SK-N-SH (cell line): Measurements from ENCODE around the gene RHOH. TPM values are rescaled to one million over a fixed set of nuclear protein-coding genes. Genes with fewer than 3 reads are reported as not detected.
A peak's percentile ranks its signal among the peaks of the same experiment; 100 is the strongest.

ENCODE experiments used
- CTCF ChIA-PET: fragments of 300-600, 350-600 bp; formaldehyde crosslinking; extraction: SDS; loops from one replicate; lab custom pipeline; 2021; lab: Yijun Ruan, JAX
- POLR2A ChIA-PET: fragments of 350-600 bp; sonication (Branson Sonifier 250); formaldehyde crosslinking; extraction: SDS; loops from one replicate; lab custom pipeline; 2020; ENCODE audit warnings: antibody characterized with exemption, inconsistent platforms; lab: Yijun Ruan, JAX
- DNase-seq: peaks from one replicate; pipeline ENCODE4 v3.0.0; 2012
- H2AFZ ChIP-seq: fragments of 200-600 bp; sonication (generic); 2 replicates; pipeline ENCODE4 v1.8.1; 2016; ENCODE audit warnings: antibody characterized with exemption, mild to moderate bottlenecking, low read depth
- H3F3A ChIP-seq: fragments of 200-600 bp; sonication (generic); replicated peaks from 2 replicates; pipeline ENCODE3; 2016; ENCODE audit warnings: antibody characterized with exemption, mild to moderate bottlenecking; ENCODE audit not compliant: insufficient read depth
- H3K27ac ChIP-seq, 2 experiments: fragments of 200-500 bp in 1 of 2; fragments of 200-600 bp in 1 of 2; sonication (Bioruptor generic) in 1 of 2; sonication (generic), shearing (Covaris generic) in 1 of 2; 2 replicates each; pipeline versions ENCODE4 v1.5.1 to v1.6.1; 2014 to 2016; ENCODE audit warnings: low read depth in 2 of 2, inconsistent platforms in 1 of 2, low read length in 1 of 2, mild to moderate bottlenecking in 1 of 2, mixed read lengths in 1 of 2
- H3K27me3 ChIP-seq: fragments of 200-600 bp; sonication (generic), shearing (Covaris generic); 2 replicates; pipeline ENCODE4 v1.6.1; 2016; ENCODE audit warnings: mixed run types; ENCODE audit not compliant: insufficient read depth
- H3K36me3 ChIP-seq, 2 experiments: fragments of 200-500 bp in 1 of 2; fragments of 200-600 bp in 1 of 2; sonication (Bioruptor generic) in 1 of 2; sonication (generic) in 1 of 2; replicated peaks in 1 of 2; 2 replicates each; pipeline versions ENCODE3 to v1.5.1; 2014 to 2016; ENCODE audit warnings: low read length in 1 of 2, mild to moderate bottlenecking in 1 of 2; ENCODE audit not compliant: insufficient read depth in 2 of 2, control insufficient read depth in 1 of 2
- H3K4me1 ChIP-seq, 2 experiments: fragments of 200-500 bp in 1 of 2; fragments of 200-600 bp in 1 of 2; sonication (Bioruptor generic) in 1 of 2; sonication (generic), shearing (Covaris generic) in 1 of 2; 2 replicates each; pipeline versions ENCODE4 v1.5.1 to v1.6.1; 2014 to 2016; ENCODE audit warnings: low read depth in 1 of 2, low read length in 1 of 2, mixed run types in 1 of 2; ENCODE audit not compliant: insufficient read depth in 2 of 2, control insufficient read depth in 1 of 2
- H3K4me2 ChIP-seq: fragments of 200-600 bp; sonication (generic), shearing (Covaris generic); 2 replicates; pipeline ENCODE4 v1.6.1; 2017; ENCODE audit warnings: mixed run types
- H3K4me3 ChIP-seq, 2 experiments: fragments of 200-500 bp in 1 of 2; fragments of 200-600 bp in 1 of 2; sonication (Bioruptor generic) in 1 of 2; sonication (generic), shearing (Covaris generic) in 1 of 2; 2 replicates each; pipeline versions ENCODE4 v1.5.1 to v1.8.1; 2014 to 2016; ENCODE audit warnings: low read depth in 2 of 2, inconsistent platforms in 1 of 2, low read length in 1 of 2, mild to moderate bottlenecking in 1 of 2, mixed read lengths in 1 of 2, moderate library complexity in 1 of 2
- H3K79me2 ChIP-seq: fragments of 200-600 bp; sonication (generic); 2 replicates; pipeline ENCODE4 v1.8.1; 2017; ENCODE audit warnings: mild to moderate bottlenecking; ENCODE audit not compliant: insufficient read depth
- H3K9ac ChIP-seq: fragments of 200-600 bp; sonication (generic); 2 replicates; pipeline ENCODE4 v1.6.1; 2017; ENCODE audit warnings: mixed run types
- H3K9me2 ChIP-seq: fragments of 200-600 bp; sonication (generic); 2 replicates; pipeline ENCODE4 v1.6.1; 2017; ENCODE audit warnings: mixed run types
- H3K9me3 ChIP-seq: fragments of 200-600 bp; sonication (generic); 2 replicates; pipeline ENCODE4 v1.6.1; 2017; ENCODE audit warnings: mixed run types, mild to moderate bottlenecking, moderate library complexity
- H4K20me1 ChIP-seq: fragments of 200-600 bp; sonication (generic); 2 replicates; pipeline ENCODE4 v1.6.1; 2017; ENCODE audit warnings: mild to moderate bottlenecking, mixed run types; ENCODE audit not compliant: insufficient read depth
- CHD2 ChIP-seq: fragments of 150-350 bp; IDR thresholded peaks from 2 replicates; pipeline ENCODE4 v1.6.1; 2018; ENCODE audit warnings: low read length; ENCODE audit not compliant: partially characterized antibody
- ELF1 ChIP-seq: IDR thresholded peaks from 2 replicates; pipeline ENCODE4 v1.4.0; 2012
- EP300 ChIP-seq, 2 experiments: IDR thresholded peaks; 2 replicates each; pipeline versions ENCODE4 v1.4.0 to v1.6.1; 2012; ENCODE audit warnings: borderline replicate concordance in 1 of 2, low read depth in 1 of 2, low read length in 1 of 2
- FOSL2 ChIP-seq: IDR thresholded peaks from 2 replicates; pipeline ENCODE4 v1.4.0; 2012; ENCODE audit warnings: low read depth, mild to moderate bottlenecking, moderate library complexity, borderline replicate concordance
- GABPA ChIP-seq: IDR thresholded peaks from 2 replicates; pipeline ENCODE4 v1.4.0; 2012; ENCODE audit warnings: low read depth, mild to moderate bottlenecking
- GATA2 ChIP-seq: sonication (generic); formaldehyde crosslinking; IDR thresholded peaks from 2 replicates; pipeline ENCODE4 v1.5.0; 2020; ENCODE audit warnings: mild to moderate bottlenecking, missing genetic modification reagents
- IRF3 ChIP-seq: fragments of 150-350 bp; IDR thresholded peaks from 2 replicates; pipeline ENCODE4 v1.6.1; 2016; ENCODE audit warnings: mild to moderate bottlenecking, low read depth, low read length
- JUND ChIP-seq: IDR thresholded peaks from 2 replicates; pipeline ENCODE4 v1.4.0; 2012
- MEF2A ChIP-seq: IDR thresholded peaks from 2 replicates; pipeline ENCODE4 v1.4.0; 2012; ENCODE audit warnings: low read depth, borderline replicate concordance
- PBX3 ChIP-seq: IDR thresholded peaks from 2 replicates; pipeline ENCODE4; 2012
- RAD21 ChIP-seq: IDR thresholded peaks from 2 replicates; pipeline ENCODE4 v1.6.1; 2012; ENCODE audit warnings: mild to moderate bottlenecking, low read length
- RCOR1 ChIP-seq: fragments of 150-350 bp; IDR thresholded peaks from 2 replicates; pipeline ENCODE4 v1.6.1; 2017; ENCODE audit warnings: antibody characterized with exemption, low read length
- RFX5 ChIP-seq: IDR thresholded peaks from 2 replicates; pipeline ENCODE4 v1.6.1; 2012; ENCODE audit warnings: mild to moderate bottlenecking, improper control_type of control experiment, low read length
- RXRA ChIP-seq: IDR thresholded peaks from 2 replicates; pipeline ENCODE4 v1.4.0; 2012; ENCODE audit warnings: low read depth, mild to moderate bottlenecking, borderline replicate concordance
- SIN3A ChIP-seq: IDR thresholded peaks from 2 replicates; pipeline ENCODE4 v1.6.1; 2012; ENCODE audit warnings: low read depth, mild to moderate bottlenecking, low read length, moderate library complexity, borderline replicate concordance
- TAF1 ChIP-seq: IDR thresholded peaks from 2 replicates; pipeline ENCODE4 v1.6.1; 2012; ENCODE audit warnings: low read depth, mild to moderate bottlenecking, low read length, moderate library complexity, borderline replicate concordance
- TCF12 ChIP-seq: IDR thresholded peaks from 2 replicates; pipeline ENCODE4 v1.4.0; 2012
- WGBS: methylation state at CpG from one replicate; pipeline ENCODE4 v1.1.6; 2017; ENCODE audit warnings: low lambda C conversion rate; 5-methylcytosine and 5-hydroxymethylcytosine counted together
- polyA plus RNA-seq, 3 experiments: library from polyadenylated mRNA; depleted of rRNA; stranded (reverse); fragments of >200 nt; gene quantifications; 2 replicates each; pipeline ENCODE4 v1.2.3, GENCODE V29; 2012
- TF ChIP-seq, protein P1 (sequence below): fragments of 150-350 bp; IDR thresholded peaks from 2 replicates; pipeline ENCODE4 v1.6.1; 2017; ENCODE audit warnings: antibody characterized with exemption, low read length, low read depth, borderline replicate concordance

Gene RHOH
- polyA plus RNA-seq, 1 of the 3 experiments (the other 2 are of a cell fraction) = not detected

DNA sequence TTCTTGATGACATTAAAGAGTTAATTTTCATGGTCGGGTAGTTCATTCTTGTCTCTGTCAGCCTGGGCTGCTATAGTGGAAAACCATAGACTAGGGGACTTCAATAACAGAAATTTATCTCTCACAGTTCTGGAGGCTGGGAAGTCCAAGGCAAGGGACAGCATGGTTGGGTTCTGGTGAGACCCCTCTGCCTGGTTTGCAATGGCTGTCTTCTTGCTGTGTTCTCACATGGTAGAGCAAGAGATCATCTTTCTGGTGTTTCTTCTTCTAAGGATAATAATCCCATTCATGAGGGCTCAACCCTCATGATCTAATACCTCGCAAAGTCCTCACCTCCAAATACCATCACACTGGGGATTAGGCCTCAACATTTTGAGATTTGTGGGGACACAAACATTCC lies 50.1 kb downstream of the RHOH start:
- no peaks in the 10 kb centered on the region for H3F3A ChIP-seq
- no peaks in the 10 kb centered on the region for H3K36me3 ChIP-seq
- no peaks in the 10 kb centered on the region for H3K27me3 ChIP-seq
- TF ChIP-seq ELF1 (no peak), IRF3 (no peak), FOSL2 (no peak), TAF1 (no peak)
- H3K9me2 ChIP-seq = no peaks in the 10 kb centered on the region
- no peaks in the 10 kb centered on the region for H4K20me1 ChIP-seq
- DNase-seq = no peak
- H3K9me3 ChIP-seq = no peaks in the 10 kb centered on the region
- H3K4me2 ChIP-seq = no peak overlapping the region
- POLR2A ChIA-PET = no interaction called here
- H3K4me1 ChIP-seq = no peaks in the 10 kb centered on the region; a peak in 1 of 4 replicates
- H3K79me2 ChIP-seq = no peaks in the 10 kb centered on the region
- no peak overlapping the region for H2AFZ ChIP-seq
- CTCF ChIA-PET = no interaction called here
- 85% methylated on average over 2 of the region's 2 CpGs for WGBS
- H3K27ac ChIP-seq = no peak overlapping the region
- H3K4me3 ChIP-seq = no peak overlapping the region
- no peak overlapping the region for H3K9ac ChIP-seq

- no peaks in the 10 kb centered on the region for H3K9me3 ChIP-seq
- no peaks in the 10 kb centered on the region for H3K79me2 ChIP-seq
- no peak overlapping the region for H3K9ac ChIP-seq
- no peaks in the 10 kb centered on the region for H3K27me3 ChIP-seq
- DNase-seq = no peak
- H3K4me1 ChIP-seq = no peaks in the 10 kb centered on the region; a peak in 1 of 4 replicates
- no peak overlapping the region for H2AFZ ChIP-seq
- H3K27ac ChIP-seq = no peak overlapping the region
- H3K36me3 ChIP-seq = no peaks in the 10 kb centered on the region
- no peak overlapping the region for H3K4me2 ChIP-seq
- CTCF ChIA-PET = no interaction called here
- H4K20me1 ChIP-seq = no peaks in the 10 kb centered on the region
- WGBS = 96% methylated on average over 4 of the region's 4 CpGs
- H3F3A ChIP-seq = no peaks in the 10 kb centered on the region
- no peaks in the 10 kb centered on the region for H3K9me2 ChIP-seq
- no peak overlapping the region for H3K4me3 ChIP-seq
- no peak for TF ChIP-seq IRF3
- TF ChIP-seq, all 33 proteins: peak for 0
- POLR2A ChIA-PET = no interaction called here
These were observed 50.5 kb downstream of the RHOH start for GRCh38 chr4:40247350-40247749.

- 46% methylated on average over 2 of the region's 2 CpGs for whole genome bisulfite sequencing
- TF ChIP-seq EP300 (IDR thresholded peaks at IDR 0.05; ENCODE audit: borderline replicate concordance in 1 of 2, low read depth in 1 of 2, low read length in 1 of 2) = no peak
- TF ChIP-seq SIN3A = no peak
- TF ChIP-seq MEF2A = no peak
- no peak for TF ChIP-seq RAD21
- TF ChIP-seq JUND = peak; percentile 44; the same call in 1 of the 2 replicates
- TF ChIP-seq GABPA = no peak
- TF ChIP-seq TCF12 = peak; percentile 64
- TF ChIP-seq, protein P1, sequence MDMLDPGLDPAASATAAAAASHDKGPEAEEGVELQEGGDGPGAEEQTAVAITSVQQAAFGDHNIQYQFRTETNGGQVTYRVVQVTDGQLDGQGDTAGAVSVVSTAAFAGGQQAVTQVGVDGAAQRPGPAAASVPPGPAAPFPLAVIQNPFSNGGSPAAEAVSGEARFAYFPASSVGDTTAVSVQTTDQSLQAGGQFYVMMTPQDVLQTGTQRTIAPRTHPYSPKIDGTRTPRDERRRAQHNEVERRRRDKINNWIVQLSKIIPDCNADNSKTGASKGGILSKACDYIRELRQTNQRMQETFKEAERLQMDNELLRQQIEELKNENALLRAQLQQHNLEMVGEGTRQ = no peak
- TF ChIP-seq GATA2 (CRISPR knock-in tag) = no peak
- TF ChIP-seq RXRA = no peak
- no peak for TF ChIP-seq CHD2
- no peak for TF ChIP-seq RFX5
- TF ChIP-seq TAF1 = no peak
- peak; percentile 62; the same call in 1 of the 2 replicates for TF ChIP-seq FOSL2
- peak; percentile 74 for TF ChIP-seq PBX3
- TF ChIP-seq ELF1 = no peak
- no peak for TF ChIP-seq RCOR1
- POLR2A ChIA-PET = no interaction called here
These were observed 54.5 kb downstream of the RHOH start for GRCh38 chr4:40251366-40251765.

More at GRCh38 chr4:40251366-40251765, 54.5 kb downstream of the RHOH start:
- H3K36me3 ChIP-seq = no peaks in the 10 kb centered on the region
- H3K4me3 ChIP-seq = no peak overlapping the region
- H3K27me3 ChIP-seq = no peaks in the 10 kb centered on the region
- no peak overlapping the region for H3K4me2 ChIP-seq
- CTCF ChIA-PET = no interaction called here
- peaks cover 29% of the 10 kb centered on the region for H3F3A ChIP-seq
- no peaks in the 10 kb centered on the region for H4K20me1 ChIP-seq
- H3K9me3 ChIP-seq = no peaks in the 10 kb centered on the region
- no peaks in the 10 kb centered on the region for H3K9me2 ChIP-seq
- peaks cover 5 to 11% of the 10 kb centered on the region in 2 experiments for H3K4me1 ChIP-seq
- H2AFZ ChIP-seq = no peak overlapping the region
- H3K9ac ChIP-seq = no peak overlapping the region
- no peak for DNase-seq
- no peak overlapping the region; a peak in 1 of 4 replicates for H3K27ac ChIP-seq
- no peaks in the 10 kb centered on the region for H3K79me2 ChIP-seq
